ENCODE data around the gene CRTAP. TPM values are rescaled to one million over a fixed set of nuclear protein-coding genes. Genes with fewer than 3 reads are reported as not detected.

Gene CRTAP
- total RNA-seq, 2 donors from 2014 or later: 97.2 to 140 TPM

- H3K27ac ChIP-seq: no peak overlapping the region
- TF ChIP-seq CTCF (IDR thresholded peaks at IDR 0.05): no peak
- no peaks in the 10 kb centered on the region for H3K36me3 ChIP-seq
- no peak overlapping the region for H3K4me3 ChIP-seq
- H3K27me3 ChIP-seq: no peaks in the 10 kb centered on the region
- peaks cover 0 to 16% of the 10 kb centered on the region in 2 donors for H3K9me3 ChIP-seq
- DNase-seq (ENCODE audit: low spot score): no peak
- H3K4me1 ChIP-seq: no peaks in the 10 kb centered on the region
These were observed 72.9 kb downstream of the CRTAP start for GRCh38 chr3:33186524-33187367.

DNA sequence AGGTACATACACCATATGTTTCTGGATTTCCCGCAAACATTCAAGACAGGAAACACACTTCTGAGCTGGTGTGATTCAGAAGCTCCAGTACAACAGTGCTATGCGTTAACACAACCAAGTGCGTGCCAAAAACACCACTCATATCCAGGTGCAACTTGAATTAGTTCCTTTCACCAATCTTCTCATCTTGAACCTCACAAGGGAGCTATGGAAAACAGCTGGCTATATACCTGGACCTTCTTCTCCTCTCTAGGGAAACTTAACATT is 73.5 kb downstream of the CRTAP start:
- peaks cover 0 to 12% of the 10 kb centered on the region in 2 donors for H3K9me3 ChIP-seq
- no peaks in the 10 kb centered on the region for H3K36me3 ChIP-seq
- H3K27me3 ChIP-seq: no peaks in the 10 kb centered on the region
- H3K4me1 ChIP-seq: no peaks in the 10 kb centered on the region
- no peak for TF ChIP-seq CTCF (IDR thresholded peaks at IDR 0.05)
- DNase-seq (ENCODE audit: low spot score): no peak
- no peak overlapping the region for H3K4me3 ChIP-seq
- H3K27ac ChIP-seq: no peak overlapping the region

- Histone ChIP-seq H3K27ac (no peak overlapping the region), H3K27me3 (no peaks in the 10 kb centered on the region), H3K36me3 (no peaks in the 10 kb centered on the region), H3K4me1 (no peaks in the 10 kb centered on the region), H3K4me3 (no peak overlapping the region), H3K9me3 (no peaks in the 10 kb centered on the region)
- TF ChIP-seq CTCF (IDR thresholded peaks at IDR 0.05): no peak
- DNase-seq (ENCODE audit: low spot score): no peak
These were observed 80.5 kb downstream of the CRTAP start for GRCh38 chr3:33194303-33194702.

- Histone ChIP-seq H3K4me1 (no peaks in the 10 kb centered on the region), H3K27ac (no peak overlapping the region), H3K36me3 (no peaks in the 10 kb centered on the region), H3K9me3 (no peaks in the 10 kb centered on the region), H3K4me3 (no peak overlapping the region), H3K27me3 (no peaks in the 10 kb centered on the region)
- no peak for TF ChIP-seq CTCF (IDR thresholded peaks at IDR 0.05)
- DNase-seq (ENCODE audit: low spot score): no peak
These were observed 82.7 kb downstream of the CRTAP start for GRCh38 chr3:33196538-33196937.

Other genes starting within 250 kb of the CRTAP start
- under 1 TPM; 0.33 to 0.35 TPM for gene CCR4, start 162.4 kb upstream of the CRTAP start, total RNA-seq
- gene GLB1, start 16.9 kb upstream of the CRTAP start, total RNA-seq: 10 to 100 TPM; 26.5 to 31.0 TPM
- 1 to 10 TPM; 4.7 to 5.6 TPM for gene TMPPE, start 16.9 kb upstream of the CRTAP start, total RNA-seq
- 1 to 10 TPM; 1.1 to 1.7 TPM for gene SUSD5, start 104.8 kb downstream of the CRTAP start, total RNA-seq
- gene FBXL2, start 163.4 kb downstream of the CRTAP start, total RNA-seq: 1 to 10 TPM; 2.0 TPM

Data from right atrium auricular region (tissue), 2 donors.